Endothelial cell of umbilical vein (primary cell): ENCODE data around the gene PCLO. TPM values are rescaled to one million over a fixed set of nuclear protein-coding genes. Genes with fewer than 3 reads are reported as not detected.
"Not testable (repeated sequence)": the region's sequence is repeated elsewhere in the genome, so short reads cannot be mapped to it uniquely, and the experiment has no call there.

ENCODE experiments used
- BruUV-seq: library from RNA; stranded (reverse); fragments of 400-500 nt; replicated peaks from 2 replicates; lab custom pipeline; 2021; lab: Mats Ljungman, UMichigan
- CTCF ChIA-PET: fragments of 300-600, 350-600 bp; sonication (Branson Sonifier 250); formaldehyde crosslinking; loops from one replicate; lab custom pipeline; 2021; ENCODE audit warnings: antibody characterized with exemption, inconsistent platforms; lab: Charles Lee
- POLR2A ChIA-PET: fragments of 300-600, 350-600 bp; sonication (Branson Sonifier 250); formaldehyde crosslinking; loops from one replicate; lab custom pipeline; 2021; ENCODE audit warnings: antibody characterized with exemption, inconsistent platforms; lab: Charles Lee
- DNase-seq: peaks from one replicate; pipeline ENCODE4 v3.0.0-alpha.2; 2011; ENCODE audit warnings: low read depth, low spot score
- FAIRE-seq: peaks from 2 replicates; lab custom pipeline; 2011; peaks lifted over from hg19 to GRCh38; lab: Jason Lieb, UNC
- H2AFZ ChIP-seq: 2 replicates; pipeline ENCODE4 v1.6.0; 2012; ENCODE audit warnings: low read depth, low read length, control low read depth, inconsistent platforms
- H3K27ac ChIP-seq: 2 replicates; pipeline ENCODE4 v1.5.1; 2011; ENCODE audit warnings: low read depth, mild to moderate bottlenecking, control low read depth, low read length, moderate library complexity; ENCODE audit not compliant: insufficient read depth
- H3K27me3 ChIP-seq, 2 experiments: 2 replicates each; pipeline versions ENCODE4 v1.6.0 to v1.6.1; 2011; ENCODE audit warnings: low read length in 2 of 2, mixed read lengths in 1 of 2; ENCODE audit not compliant: control insufficient read depth in 2 of 2, insufficient read depth in 2 of 2
- H3K36me3 ChIP-seq, 2 experiments: 2 replicates in 1 of 2; 3 replicates in 1 of 2; pipeline ENCODE4 v1.5.1; 2011; ENCODE audit warnings: low read length in 2 of 2, mild to moderate bottlenecking in 1 of 2, moderate library complexity in 1 of 2; ENCODE audit not compliant: control insufficient read depth in 2 of 2, insufficient read depth in 2 of 2; ENCODE audit errors: extremely low read depth in 1 of 2
- H3K4me1 ChIP-seq: 3 replicates; pipeline ENCODE4 v1.5.1; 2011; ENCODE audit warnings: mild to moderate bottlenecking, low read length; ENCODE audit not compliant: control insufficient read depth, insufficient read depth; ENCODE audit errors: extremely low read depth
- H3K4me2 ChIP-seq: 2 replicates; pipeline ENCODE4 v1.6.1; 2011; ENCODE audit warnings: low read length, control low read depth, mixed read lengths; ENCODE audit not compliant: insufficient read depth
- H3K4me3 ChIP-seq, 3 experiments: fragments of 200-600 bp in 1 of 3; sonication (generic), shearing (Covaris generic) in 1 of 3; replicated peaks in 1 of 3; 2 replicates each; pipeline ENCODE4 v1.5.1; 2011 to 2016; ENCODE audit warnings: control low read depth in 3 of 3, low read length in 3 of 3, mild to moderate bottlenecking in 2 of 3, inconsistent platforms in 1 of 3, low read depth in 1 of 3, moderate library complexity in 1 of 3; ENCODE audit not compliant: insufficient read depth in 1 of 3
- H3K79me2 ChIP-seq: 2 replicates; pipeline ENCODE4 v1.6.0; 2012; ENCODE audit warnings: low read length, inconsistent platforms; ENCODE audit not compliant: control insufficient read depth, insufficient read depth
- H3K9ac ChIP-seq: replicated peaks from 2 replicates; pipeline ENCODE3; 2011; ENCODE audit warnings: low read length, control low read depth; ENCODE audit not compliant: insufficient read depth; ENCODE audit errors: extremely low read depth
- H3K9me1 ChIP-seq: replicated peaks from 3 replicates; pipeline ENCODE4 v1.6.0; 2011; ENCODE audit warnings: mild to moderate bottlenecking, low read length; ENCODE audit not compliant: control insufficient read depth, insufficient read depth; ENCODE audit errors: extremely low read depth
- H3K9me3 ChIP-seq: replicated peaks from 2 replicates; pipeline ENCODE4 v1.5.1; 2012; ENCODE audit warnings: low read length, inconsistent platforms; ENCODE audit not compliant: control insufficient read depth, insufficient read depth
- H4K20me1 ChIP-seq: replicated peaks from 2 replicates; pipeline ENCODE3; 2011; ENCODE audit warnings: mild to moderate bottlenecking, low read length; ENCODE audit not compliant: control insufficient read depth, insufficient read depth; ENCODE audit errors: extremely low read depth
- EZH2 ChIP-seq: IDR thresholded peaks from 2 replicates; pipeline ENCODE4 v1.6.1; 2012; ENCODE audit warnings: borderline replicate concordance, low read depth, mild to moderate bottlenecking, moderate library complexity, low read length, inconsistent platforms; ENCODE audit not compliant: severe bottlenecking
- FOS ChIP-seq: IDR thresholded peaks from 2 replicates; pipeline ENCODE4 v1.6.1; 2011; ENCODE audit warnings: mild to moderate bottlenecking, low read length, moderate library complexity, borderline replicate concordance; ENCODE audit not compliant: insufficient read depth
- JUN ChIP-seq: IDR thresholded peaks from 2 replicates; pipeline ENCODE4 v1.6.1; 2011; ENCODE audit warnings: borderline replicate concordance, low read depth; ENCODE audit not compliant: insufficient read length, insufficient read depth
- MYC ChIP-seq: IDR thresholded peaks from one replicate; pipeline ENCODE4 v1.6.1; 2011; ENCODE audit warnings: mild to moderate bottlenecking, low read depth, low read length
- POLR2A ChIP-seq: IDR thresholded peaks from 2 replicates; pipeline ENCODE4 v1.6.1; 2012; ENCODE audit warnings: low read depth, mild to moderate bottlenecking, control low read depth, low read length
- POLR2AphosphoS5 ChIP-seq: IDR thresholded peaks from 2 replicates; pipeline ENCODE4 v1.6.1; 2012; ENCODE audit warnings: low read depth, mild to moderate bottlenecking, control low read depth, low read length, moderate library complexity; ENCODE audit not compliant: insufficient read depth
- dilution Hi-C: fragments of 300-500 bp; cut with MboI; formaldehyde crosslinking; loops from one replicate; pipeline ENCODE4 v1.15.0; 2019; ENCODE audit warnings: low sequenced_read_pairs; ENCODE audit not compliant: extremely low pct_ligation_motif_present
- intact Hi-C: fragments of 100-400 bp; cut with micrococcal nuclease; formaldehyde crosslinking; loops from one replicate; pipeline ENCODE4 v1.10.0; 2022
- polyA plus RNA-seq, 4 experiments: library from polyadenylated mRNA; depleted of rRNA in 3 of 4; stranded (reverse) in 3 of 4; unstranded in 1 of 4; fragments of >200 nt; gene quantifications; 2 replicates each; pipeline versions ENCODE4 v1.2.1 to v1.2.3, GENCODE V29; 2011 to 2012; ENCODE audit warnings: missing spikeins in 1 of 4
- total RNA-seq: library from RNA; stranded (reverse); gene quantifications from 2 replicates; pipeline ENCODE4 v1.2.3, GENCODE V29; 2021
- TF ChIP-seq, protein P1 (sequence below): IDR thresholded peaks from 2 replicates; pipeline ENCODE4 v1.6.1; 2011; ENCODE audit not compliant: insufficient read depth, insufficient read length

Gene PCLO
- total and polyA plus RNA-seq, 2 donors (not counting 3 experiments of a cell fraction or from before 2014, with no cell fraction given): 0.04 to 0.75 TPM

DNA sequence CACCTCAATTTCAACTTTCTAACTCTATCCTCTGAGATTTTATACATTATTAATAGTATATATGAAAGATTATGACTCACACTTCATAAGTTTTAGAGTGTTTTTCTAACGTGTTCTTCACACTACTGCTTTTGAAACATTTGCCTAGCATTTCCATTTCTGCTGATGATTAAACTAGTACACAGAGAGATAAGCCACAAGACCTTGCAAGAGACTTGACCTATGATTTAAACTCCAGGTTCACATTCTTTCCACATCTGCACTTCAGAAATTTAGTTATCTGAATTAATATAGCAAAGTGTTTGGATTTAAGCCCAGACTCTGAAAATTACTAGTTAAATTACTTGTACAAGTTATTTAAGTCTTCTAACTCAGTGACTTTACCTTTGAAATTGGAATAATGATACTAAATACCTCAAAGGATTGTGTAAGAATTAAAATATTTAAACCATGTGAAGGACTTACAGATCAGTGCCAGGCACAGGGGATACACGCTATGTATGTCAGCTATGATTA is 66.6 kb downstream of the PCLO start:
- no peak for FAIRE-seq
- TF ChIP-seq, protein P1, sequence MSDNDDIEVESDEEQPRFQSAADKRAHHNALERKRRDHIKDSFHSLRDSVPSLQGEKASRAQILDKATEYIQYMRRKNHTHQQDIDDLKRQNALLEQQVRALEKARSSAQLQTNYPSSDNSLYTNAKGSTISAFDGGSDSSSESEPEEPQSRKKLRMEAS: no peak
- TF ChIP-seq EZH2 (no peak), MYC (no peak)
- DNase-seq: no peak
- CTCF ChIA-PET: no interaction called here
- no peaks in the 10 kb centered on the region for H3K27me3 ChIP-seq
- dilution Hi-C loops: no loop called here
- H3K9me3 ChIP-seq: no peaks in the 10 kb centered on the region
- H3K9ac ChIP-seq: no peak overlapping the region
- H3K27ac ChIP-seq: no peak overlapping the region
- H3K9me1 ChIP-seq: no peaks in the 10 kb centered on the region
- H2AFZ ChIP-seq: no peak overlapping the region
- BruUV-seq: no TSS peak
- no peaks in the 10 kb centered on the region for H3K4me1 ChIP-seq
- no peaks in the 10 kb centered on the region for H4K20me1 ChIP-seq
- POLR2A ChIA-PET: no interaction called here
- intact Hi-C loops: no loop called here
- no peak overlapping the region for H3K4me3 ChIP-seq
- H3K4me2 ChIP-seq: no peak overlapping the region
- no peaks in the 10 kb centered on the region for H3K79me2 ChIP-seq
- H3K36me3 ChIP-seq: no peaks in the 10 kb centered on the region

DNA sequence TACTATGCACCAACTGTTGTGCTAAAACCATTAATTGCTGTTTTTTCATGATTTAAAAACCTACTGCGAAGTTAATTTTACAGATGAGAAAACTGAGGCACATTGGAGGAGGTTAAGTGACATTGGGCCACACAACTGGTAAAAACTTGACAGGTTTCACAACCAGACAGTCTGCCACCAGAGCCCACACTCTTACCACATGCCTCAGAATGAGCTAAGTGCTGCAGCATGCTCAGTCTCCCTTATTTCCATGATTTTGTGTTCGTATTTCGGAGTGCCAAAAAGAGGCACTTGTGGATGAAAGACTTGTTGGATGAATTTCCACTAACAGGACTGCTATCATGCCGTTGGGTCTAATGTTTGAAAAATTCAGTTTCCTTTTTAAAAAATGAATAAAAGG is 77.4 kb downstream of the PCLO start:
- CTCF ChIA-PET: no interaction called here
- Histone ChIP-seq H3K9me1 (no peaks in the 10 kb centered on the region), H3K36me3 (no peaks in the 10 kb centered on the region), H3K4me1 (no peaks in the 10 kb centered on the region), H4K20me1 (no peaks in the 10 kb centered on the region), H3K9ac (no peak overlapping the region), H2AFZ (no peak overlapping the region), H3K4me3 (no peak overlapping the region), H3K27ac (no peak overlapping the region), H3K4me2 (no peak overlapping the region), H3K9me3 (no peaks in the 10 kb centered on the region), H3K79me2 (no peaks in the 10 kb centered on the region), H3K27me3 (no peaks in the 10 kb centered on the region)
- intact Hi-C loops: no loop called here
- BruUV-seq: no TSS peak
- DNase-seq (no peak), FAIRE-seq (no peak)
- dilution Hi-C loops: no loop called here
- POLR2A ChIA-PET: no interaction called here
- no peak for TF ChIP-seq EZH2
- TF ChIP-seq FOS: no peak
- TF ChIP-seq POLR2AphosphoS5: no peak
- no peak for TF ChIP-seq POLR2A
- no peak for TF ChIP-seq MYC
- TF ChIP-seq, protein P1: no peak
- TF ChIP-seq JUN: no peak

DNA sequence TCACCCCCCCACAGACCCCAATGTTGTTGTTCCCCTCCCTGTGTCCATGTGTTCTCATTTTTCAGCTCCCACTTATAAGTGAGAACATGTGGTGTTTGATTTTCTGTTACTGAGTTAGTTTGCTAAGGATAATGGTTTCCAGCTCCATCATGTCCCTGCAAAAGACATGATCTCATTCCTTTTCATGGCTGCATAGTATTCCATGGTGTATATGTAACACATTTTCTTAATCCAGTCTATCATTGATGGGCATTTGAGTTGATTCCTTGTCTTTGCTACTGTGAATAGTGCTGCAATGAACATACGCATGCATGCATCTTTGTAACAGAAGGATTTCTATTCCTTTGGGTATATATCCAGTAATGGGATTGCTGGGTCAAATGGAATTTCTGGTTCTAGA is 82.8 kb downstream of the PCLO start:
- BruUV-seq, H4K20me1 ChIP-seq, dilution Hi-C loops, POLR2A ChIA-PET, H3K9me1 ChIP-seq, H3K4me3 ChIP-seq, H3K4me1 ChIP-seq, H3K27ac ChIP-seq, H3K36me3 ChIP-seq, intact Hi-C loops, CTCF ChIA-PET, H3K9ac ChIP-seq, H2AFZ ChIP-seq, H3K4me2 ChIP-seq, H3K79me2 ChIP-seq, H3K9me3 ChIP-seq, FAIRE-seq, H3K27me3 ChIP-seq, DNase-seq: not testable (repeated sequence)
